WTC11 (cell line): ENCODE data around the gene MRM3. TPM values are rescaled to one million over a fixed set of nuclear protein-coding genes. Genes with fewer than 3 reads are reported as not detected.

Source experiments
- ATAC-seq: fragments of 200-7000 bp; cut with Tn5 transposase; 2 replicates; pipeline ENCODE4 v1.10.0; 2021; ENCODE audit warnings: mild to moderate bottlenecking, moderate library complexity
- CTCF ChIA-PET: fragments of 300-600 bp; sonication (Branson Sonifier 250); formaldehyde crosslinking; loops from one replicate; lab custom pipeline; 2021; ENCODE audit warnings: antibody characterized with exemption; lab: Charles Lee
- POLR2A ChIA-PET: fragments of 350-600 bp; sonication (Branson Sonifier 250); formaldehyde crosslinking; loops from one replicate; lab custom pipeline; 2021; ENCODE audit warnings: antibody characterized with exemption; lab: Charles Lee
- DNase-seq: peaks from one replicate; pipeline ENCODE4 v3.0.0; 2021; ENCODE audit warnings: low spot score
- H3K27ac Mint-ChIP-seq: 2 replicates; pipeline ENCODE4 v1.8.0; 2021; ENCODE audit warnings: mixed read lengths
- H3K27me3 Mint-ChIP-seq: 2 replicates; pipeline ENCODE4 v1.8.0; 2021; ENCODE audit warnings: low read depth, mild to moderate bottlenecking, moderate library complexity, mixed read lengths
- H3K36me3 Mint-ChIP-seq: 2 replicates; pipeline ENCODE4 v1.8.0; 2021; ENCODE audit warnings: mixed read lengths
- H3K4me1 Mint-ChIP-seq: 2 replicates; pipeline ENCODE4 v1.8.0; 2022; ENCODE audit warnings: mixed read lengths
- H3K4me3 Mint-ChIP-seq: 2 replicates; pipeline ENCODE4 v1.8.0; 2021; ENCODE audit warnings: mild to moderate bottlenecking, moderate library complexity, mixed read lengths
- H3K9me3 Mint-ChIP-seq: 2 replicates; pipeline ENCODE4 v1.8.0; 2021; ENCODE audit warnings: mixed read lengths
- ATF3 ChIP-seq: sonication (generic); formaldehyde crosslinking; conservative IDR thresholded peaks from 2 replicates; pipeline ENCODE4 v1.8.1; 2022; ENCODE audit warnings: mild to moderate bottlenecking, missing genetic modification reagents
- CREM ChIP-seq: sonication (generic); formaldehyde crosslinking; IDR thresholded peaks from 2 replicates; pipeline ENCODE4 v1.8.1; 2022; ENCODE audit warnings: mild to moderate bottlenecking, missing genetic modification reagents, moderate library complexity
- FOXJ3 ChIP-seq: sonication (generic); formaldehyde crosslinking; IDR thresholded peaks from 2 replicates; pipeline ENCODE4 v1.9.0; 2021; ENCODE audit warnings: missing genetic modification reagents, mild to moderate bottlenecking, borderline replicate concordance
- GRHL2 ChIP-seq: fragments of 250-450 bp; sonication (Bioruptor Pico); IDR thresholded peaks from 2 replicates; pipeline ENCODE4 v1.8.0; 2022; ENCODE audit warnings: mild to moderate bottlenecking, moderate library complexity; ENCODE audit not compliant: insufficient replicate concordance, severe bottlenecking
- GTF2I ChIP-seq: fragments of 250-450 bp; sonication (Bioruptor Pico); conservative IDR thresholded peaks from 2 replicates; pipeline ENCODE4 v1.4.0; 2021; ENCODE audit warnings: mild to moderate bottlenecking
- MXD4 ChIP-seq: fragments of 250-450 bp; sonication (Bioruptor Pico); IDR thresholded peaks from 2 replicates; pipeline ENCODE4 v1.8.0; 2021; ENCODE audit warnings: mild to moderate bottlenecking, moderate library complexity, borderline replicate concordance
- NR1H2 ChIP-seq: sonication (generic); formaldehyde crosslinking; IDR thresholded peaks from 2 replicates; pipeline ENCODE4 v1.9.0; 2021; ENCODE audit warnings: mild to moderate bottlenecking, moderate library complexity, missing genetic modification reagents
- STAT6 ChIP-seq: sonication (generic); formaldehyde crosslinking; conservative IDR thresholded peaks from 2 replicates; pipeline ENCODE4 v1.8.1; 2023; ENCODE audit warnings: mild to moderate bottlenecking, low read depth, missing genetic modification reagents, moderate library complexity
- ZNF263 ChIP-seq: sonication (generic); formaldehyde crosslinking; IDR thresholded peaks from 2 replicates; pipeline ENCODE4 v1.8.1; 2022; ENCODE audit warnings: low read depth, mild to moderate bottlenecking, moderate library complexity, missing genetic modification reagents
- ZNF396 ChIP-seq: fragments of 250-450 bp; sonication (Bioruptor Pico); IDR thresholded peaks from 2 replicates; pipeline ENCODE4 v1.8.0; 2021; ENCODE audit warnings: mild to moderate bottlenecking, moderate library complexity, borderline replicate concordance
- total RNA-seq: library from RNA; stranded (reverse); gene quantifications from 3 replicates; pipeline ENCODE4 v1.2.3, GENCODE V29; 2021
- TF ChIP-seq, protein P1 (sequence below): sonication (generic); formaldehyde crosslinking; IDR thresholded peaks from 2 replicates; pipeline ENCODE4 v1.8.1; 2023; ENCODE audit warnings: mild to moderate bottlenecking, missing genetic modification reagents, moderate library complexity
- TF ChIP-seq, protein P2 (sequence below): fragments of 250-450 bp; sonication (Bioruptor Pico); IDR thresholded peaks from 2 replicates; pipeline ENCODE4 v1.9.0; 2021; ENCODE audit warnings: mild to moderate bottlenecking
- TF ChIP-seq, protein P3 (sequence below): sonication (generic); formaldehyde crosslinking; IDR thresholded peaks from 2 replicates; pipeline ENCODE4 v1.8.0; 2023; ENCODE audit warnings: missing genetic modification reagents, mild to moderate bottlenecking, borderline replicate concordance
- TF ChIP-seq, protein P4 (sequence below): fragments of 200-600 bp; IDR thresholded peaks from 2 replicates; pipeline ENCODE4 v1.8.0; 2022; ENCODE audit warnings: antibody characterized with exemption
- TF ChIP-seq, protein P5 (sequence below): sonication (generic); formaldehyde crosslinking; IDR thresholded peaks from 2 replicates; pipeline ENCODE4 v1.8.1; 2023; ENCODE audit warnings: mild to moderate bottlenecking, moderate library complexity, missing genetic modification reagents
- TF ChIP-seq, protein P6 (sequence below): sonication (generic); formaldehyde crosslinking; IDR thresholded peaks from 2 replicates; pipeline ENCODE4 v1.8.0; 2023; ENCODE audit warnings: missing genetic modification reagents

MRM3 gene
- total RNA-seq, 1 experiment from 2014 or later: 25.0 TPM

DNA sequence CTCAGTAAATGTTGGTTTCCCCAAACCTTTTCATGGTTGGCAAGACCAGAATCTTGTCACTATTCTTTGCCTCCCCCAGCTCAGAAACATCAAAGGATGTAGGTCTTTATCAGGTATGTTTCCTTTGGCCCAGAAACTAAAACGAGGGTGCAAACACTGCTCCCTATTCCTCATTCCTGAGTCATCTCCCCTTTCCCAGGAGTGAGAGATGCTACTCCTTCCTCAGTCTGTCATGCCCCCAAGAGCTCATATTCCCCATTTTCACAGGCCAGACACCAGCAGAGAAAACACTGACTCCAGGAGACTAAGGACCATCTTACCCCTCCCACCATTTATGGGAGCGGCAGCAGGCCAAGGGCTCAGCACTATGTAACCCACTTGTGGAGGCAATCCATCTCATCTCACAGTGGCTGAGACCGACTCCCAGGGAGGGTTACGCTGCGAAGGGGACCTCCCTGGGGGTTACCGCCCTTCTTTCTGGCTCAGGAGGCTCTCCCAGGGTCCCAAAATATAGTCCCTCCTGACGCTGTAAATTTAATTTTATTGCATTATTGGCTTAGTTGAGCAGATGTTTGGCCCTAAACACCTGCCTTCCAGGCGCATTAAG lies 31.6 kb upstream of the MRM3 start:
- no peak for ATAC-seq
- POLR2A ChIA-PET: interaction anchor here (0.5 to 0.6 kb wide), 2 partner anchors 160 to 224 kb away, joined by 3 to 5 read pairs; no protein-coding TSS in a partner anchor

More for the DNA sequence above, 31.6 kb upstream of the MRM3 start:
- no peaks in the 10 kb centered on the region for H3K27me3 Mint-ChIP-seq
- H3K27ac Mint-ChIP-seq: no peak overlapping the region
- DNase-seq: no peak
- H3K9me3 Mint-ChIP-seq: peaks cover 29% of the 10 kb centered on the region
- CTCF ChIA-PET: interaction anchor here (1.1 to 1.7 kb wide), 2 partner anchors 229 to 246 kb away, joined by 4 to 7 read pairs; partner anchors contain the start of genes NXN and TIMM22
- H3K4me1 Mint-ChIP-seq: peaks cover 17% of the 10 kb centered on the region
- H3K36me3 Mint-ChIP-seq: peaks cover 55% of the 10 kb centered on the region
- TF ChIP-seq FOXJ3: no peak
- TF ChIP-seq STAT6 (CRISPR knock-in tag): no peak
- TF ChIP-seq, protein P1, sequence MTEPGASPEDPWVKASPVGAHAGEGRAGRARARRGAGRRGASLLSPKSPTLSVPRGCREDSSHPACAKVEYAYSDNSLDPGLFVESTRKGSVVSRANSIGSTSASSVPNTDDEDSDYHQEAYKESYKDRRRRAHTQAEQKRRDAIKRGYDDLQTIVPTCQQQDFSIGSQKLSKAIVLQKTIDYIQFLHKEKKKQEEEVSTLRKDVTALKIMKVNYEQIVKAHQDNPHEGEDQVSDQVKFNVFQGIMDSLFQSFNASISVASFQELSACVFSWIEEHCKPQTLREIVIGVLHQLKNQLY (CRISPR knock-in tag): no peak
- TF ChIP-seq, protein P2, sequence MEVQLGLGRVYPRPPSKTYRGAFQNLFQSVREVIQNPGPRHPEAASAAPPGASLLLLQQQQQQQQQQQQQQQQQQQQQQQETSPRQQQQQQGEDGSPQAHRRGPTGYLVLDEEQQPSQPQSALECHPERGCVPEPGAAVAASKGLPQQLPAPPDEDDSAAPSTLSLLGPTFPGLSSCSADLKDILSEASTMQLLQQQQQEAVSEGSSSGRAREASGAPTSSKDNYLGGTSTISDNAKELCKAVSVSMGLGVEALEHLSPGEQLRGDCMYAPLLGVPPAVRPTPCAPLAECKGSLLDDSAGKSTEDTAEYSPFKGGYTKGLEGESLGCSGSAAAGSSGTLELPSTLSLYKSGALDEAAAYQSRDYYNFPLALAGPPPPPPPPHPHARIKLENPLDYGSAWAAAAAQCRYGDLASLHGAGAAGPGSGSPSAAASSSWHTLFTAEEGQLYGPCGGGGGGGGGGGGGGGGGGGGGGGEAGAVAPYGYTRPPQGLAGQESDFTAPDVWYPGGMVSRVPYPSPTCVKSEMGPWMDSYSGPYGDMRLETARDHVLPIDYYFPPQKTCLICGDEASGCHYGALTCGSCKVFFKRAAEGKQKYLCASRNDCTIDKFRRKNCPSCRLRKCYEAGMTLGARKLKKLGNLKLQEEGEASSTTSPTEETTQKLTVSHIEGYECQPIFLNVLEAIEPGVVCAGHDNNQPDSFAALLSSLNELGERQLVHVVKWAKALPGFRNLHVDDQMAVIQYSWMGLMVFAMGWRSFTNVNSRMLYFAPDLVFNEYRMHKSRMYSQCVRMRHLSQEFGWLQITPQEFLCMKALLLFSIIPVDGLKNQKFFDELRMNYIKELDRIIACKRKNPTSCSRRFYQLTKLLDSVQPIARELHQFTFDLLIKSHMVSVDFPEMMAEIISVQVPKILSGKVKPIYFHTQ: no peak
- TF ChIP-seq, protein P3, sequence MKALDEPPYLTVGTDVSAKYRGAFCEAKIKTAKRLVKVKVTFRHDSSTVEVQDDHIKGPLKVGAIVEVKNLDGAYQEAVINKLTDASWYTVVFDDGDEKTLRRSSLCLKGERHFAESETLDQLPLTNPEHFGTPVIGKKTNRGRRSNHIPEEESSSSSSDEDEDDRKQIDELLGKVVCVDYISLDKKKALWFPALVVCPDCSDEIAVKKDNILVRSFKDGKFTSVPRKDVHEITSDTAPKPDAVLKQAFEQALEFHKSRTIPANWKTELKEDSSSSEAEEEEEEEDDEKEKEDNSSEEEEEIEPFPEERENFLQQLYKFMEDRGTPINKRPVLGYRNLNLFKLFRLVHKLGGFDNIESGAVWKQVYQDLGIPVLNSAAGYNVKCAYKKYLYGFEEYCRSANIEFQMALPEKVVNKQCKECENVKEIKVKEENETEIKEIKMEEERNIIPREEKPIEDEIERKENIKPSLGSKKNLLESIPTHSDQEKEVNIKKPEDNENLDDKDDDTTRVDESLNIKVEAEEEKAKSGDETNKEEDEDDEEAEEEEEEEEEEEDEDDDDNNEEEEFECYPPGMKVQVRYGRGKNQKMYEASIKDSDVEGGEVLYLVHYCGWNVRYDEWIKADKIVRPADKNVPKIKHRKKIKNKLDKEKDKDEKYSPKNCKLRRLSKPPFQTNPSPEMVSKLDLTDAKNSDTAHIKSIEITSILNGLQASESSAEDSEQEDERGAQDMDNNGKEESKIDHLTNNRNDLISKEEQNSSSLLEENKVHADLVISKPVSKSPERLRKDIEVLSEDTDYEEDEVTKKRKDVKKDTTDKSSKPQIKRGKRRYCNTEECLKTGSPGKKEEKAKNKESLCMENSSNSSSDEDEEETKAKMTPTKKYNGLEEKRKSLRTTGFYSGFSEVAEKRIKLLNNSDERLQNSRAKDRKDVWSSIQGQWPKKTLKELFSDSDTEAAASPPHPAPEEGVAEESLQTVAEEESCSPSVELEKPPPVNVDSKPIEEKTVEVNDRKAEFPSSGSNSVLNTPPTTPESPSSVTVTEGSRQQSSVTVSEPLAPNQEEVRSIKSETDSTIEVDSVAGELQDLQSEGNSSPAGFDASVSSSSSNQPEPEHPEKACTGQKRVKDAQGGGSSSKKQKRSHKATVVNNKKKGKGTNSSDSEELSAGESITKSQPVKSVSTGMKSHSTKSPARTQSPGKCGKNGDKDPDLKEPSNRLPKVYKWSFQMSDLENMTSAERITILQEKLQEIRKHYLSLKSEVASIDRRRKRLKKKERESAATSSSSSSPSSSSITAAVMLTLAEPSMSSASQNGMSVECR (CRISPR knock-in tag): no peak
- no peak for TF ChIP-seq ZNF263
- TF ChIP-seq ZNF396 (CRISPR knock-in tag): no peak
- TF ChIP-seq MXD4 (CRISPR knock-in tag): no peak
- no peak for TF ChIP-seq GTF2I (CRISPR knock-in tag)
- no peak for TF ChIP-seq GRHL2 (CRISPR knock-in tag)
- TF ChIP-seq, protein P4, sequence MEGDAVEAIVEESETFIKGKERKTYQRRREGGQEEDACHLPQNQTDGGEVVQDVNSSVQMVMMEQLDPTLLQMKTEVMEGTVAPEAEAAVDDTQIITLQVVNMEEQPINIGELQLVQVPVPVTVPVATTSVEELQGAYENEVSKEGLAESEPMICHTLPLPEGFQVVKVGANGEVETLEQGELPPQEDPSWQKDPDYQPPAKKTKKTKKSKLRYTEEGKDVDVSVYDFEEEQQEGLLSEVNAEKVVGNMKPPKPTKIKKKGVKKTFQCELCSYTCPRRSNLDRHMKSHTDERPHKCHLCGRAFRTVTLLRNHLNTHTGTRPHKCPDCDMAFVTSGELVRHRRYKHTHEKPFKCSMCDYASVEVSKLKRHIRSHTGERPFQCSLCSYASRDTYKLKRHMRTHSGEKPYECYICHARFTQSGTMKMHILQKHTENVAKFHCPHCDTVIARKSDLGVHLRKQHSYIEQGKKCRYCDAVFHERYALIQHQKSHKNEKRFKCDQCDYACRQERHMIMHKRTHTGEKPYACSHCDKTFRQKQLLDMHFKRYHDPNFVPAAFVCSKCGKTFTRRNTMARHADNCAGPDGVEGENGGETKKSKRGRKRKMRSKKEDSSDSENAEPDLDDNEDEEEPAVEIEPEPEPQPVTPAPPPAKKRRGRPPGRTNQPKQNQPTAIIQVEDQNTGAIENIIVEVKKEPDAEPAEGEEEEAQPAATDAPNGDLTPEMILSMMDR: no peak
- no peak for TF ChIP-seq ATF3 (CRISPR knock-in tag)
- no peak for TF ChIP-seq CREM
- TF ChIP-seq, protein P5, sequence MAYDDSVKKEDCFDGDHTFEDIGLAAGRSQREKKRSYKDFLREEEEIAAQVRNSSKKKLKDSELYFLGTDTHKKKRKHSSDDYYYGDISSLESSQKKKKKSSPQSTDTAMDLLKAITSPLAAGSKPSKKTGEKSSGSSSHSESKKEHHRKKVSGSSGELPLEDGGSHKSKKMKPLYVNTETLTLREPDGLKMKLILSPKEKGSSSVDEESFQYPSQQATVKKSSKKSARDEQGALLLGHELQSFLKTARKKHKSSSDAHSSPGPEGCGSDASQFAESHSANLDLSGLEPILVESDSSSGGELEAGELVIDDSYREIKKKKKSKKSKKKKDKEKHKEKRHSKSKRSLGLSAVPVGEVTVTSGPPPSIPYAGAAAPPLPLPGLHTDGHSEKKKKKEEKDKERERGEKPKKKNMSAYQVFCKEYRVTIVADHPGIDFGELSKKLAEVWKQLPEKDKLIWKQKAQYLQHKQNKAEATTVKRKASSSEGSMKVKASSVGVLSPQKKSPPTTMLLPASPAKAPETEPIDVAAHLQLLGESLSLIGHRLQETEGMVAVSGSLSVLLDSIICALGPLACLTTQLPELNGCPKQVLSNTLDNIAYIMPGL: no peak
- TF ChIP-seq, protein P6, sequence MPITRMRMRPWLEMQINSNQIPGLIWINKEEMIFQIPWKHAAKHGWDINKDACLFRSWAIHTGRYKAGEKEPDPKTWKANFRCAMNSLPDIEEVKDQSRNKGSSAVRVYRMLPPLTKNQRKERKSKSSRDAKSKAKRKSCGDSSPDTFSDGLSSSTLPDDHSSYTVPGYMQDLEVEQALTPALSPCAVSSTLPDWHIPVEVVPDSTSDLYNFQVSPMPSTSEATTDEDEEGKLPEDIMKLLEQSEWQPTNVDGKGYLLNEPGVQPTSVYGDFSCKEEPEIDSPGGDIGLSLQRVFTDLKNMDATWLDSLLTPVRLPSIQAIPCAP (CRISPR knock-in tag): no peak
- no peak for TF ChIP-seq NR1H2 (CRISPR knock-in tag)
- TF ChIP-seq, all 79 proteins: peak for 0
- peak overlapping the region; percentile 94 for H3K4me3 Mint-ChIP-seq
